Mesothelial cell of epicardium (in vitro differentiated cells): ENCODE data around the gene FAM161B. TPM values are rescaled to one million over a fixed set of nuclear protein-coding genes. Genes with fewer than 3 reads are reported as not detected.
"Not testable (repeated sequence)": the region's sequence is repeated elsewhere in the genome, so short reads cannot be mapped to it uniquely, and the experiment has no call there.

ENCODE experiments used
- DNase-seq, 2 experiments: peaks; one replicate each; pipeline ENCODE4 v3.0.0; 2021; ENCODE audit warnings: low spot score in 2 of 2; ENCODE audit not compliant: unreplicated experiment in 2 of 2
- H3K27ac Mint-ChIP-seq: 2 replicates; pipeline ENCODE4 v1.8.0; 2021; ENCODE audit warnings: mixed read lengths
- H3K27me3 Mint-ChIP-seq: 2 replicates; pipeline ENCODE4 v1.8.0; 2021; ENCODE audit warnings: low read depth, mixed read lengths
- H3K36me3 Mint-ChIP-seq: 2 replicates; pipeline ENCODE4 v1.8.0; 2021; ENCODE audit warnings: mixed read lengths
- H3K4me1 Mint-ChIP-seq: 2 replicates; pipeline ENCODE4 v1.8.0; 2021; ENCODE audit warnings: mixed read lengths
- H3K4me3 Mint-ChIP-seq: 2 replicates; pipeline ENCODE4 v1.8.0; 2021; ENCODE audit warnings: mild to moderate bottlenecking, moderate library complexity, mixed read lengths
- H3K9me3 Mint-ChIP-seq: 2 replicates; pipeline ENCODE4 v1.8.0; 2021; ENCODE audit warnings: mixed read lengths
- CTCF ChIP-seq: fragments of 200-600 bp; sonication (generic); IDR thresholded peaks from one replicate; pipeline ENCODE4 v1.5.0; 2021; ENCODE audit warnings: antibody characterized with exemption; ENCODE audit not compliant: unreplicated experiment
- total RNA-seq: library from RNA; stranded (reverse); gene quantifications from 3 replicates; pipeline ENCODE4 v1.2.1, GENCODE V29; 2021

Gene FAM161B
- total RNA-seq, 1 donor from 2014 or later = 5.3 TPM

GRCh38 chr14:73996731-73997107, 46.8 kb upstream of the FAM161B start:
- peaks cover 2% of the 10 kb centered on the region for H3K36me3 Mint-ChIP-seq

GRCh38 chr14:73995977-73996378, 46.1 kb upstream of the FAM161B start:
- Mint-ChIP-seq H3K4me3 (no peak overlapping the region), H3K9me3 (no peaks in the 10 kb centered on the region), H3K4me1 (no peaks in the 10 kb centered on the region), H3K36me3 (peaks cover 2% of the 10 kb centered on the region), H3K27ac (no peak overlapping the region), H3K27me3 (no peaks in the 10 kb centered on the region)
- no peak for TF ChIP-seq CTCF
- DNase-seq = no peak

More at GRCh38 chr14:73996731-73997107, 46.8 kb upstream of the FAM161B start:
- DNase-seq = no peak
- Mint-ChIP-seq H3K9me3 (no peaks in the 10 kb centered on the region), H3K4me3 (no peak overlapping the region), H3K27ac (no peak overlapping the region), H3K27me3 (no peaks in the 10 kb centered on the region), H3K4me1 (no peaks in the 10 kb centered on the region)
- TF ChIP-seq CTCF = no peak

- H3K27me3 Mint-ChIP-seq, H3K27ac Mint-ChIP-seq, H3K9me3 Mint-ChIP-seq, H3K4me1 Mint-ChIP-seq, DNase-seq, H3K36me3 Mint-ChIP-seq, H3K4me3 Mint-ChIP-seq: not testable (repeated sequence)
Observed at GRCh38 chr14:73994926-73995325, 45.0 kb upstream of the FAM161B start.

GRCh38 chr14:73991092-73991491, 41.2 kb upstream of the FAM161B start:
- Mint-ChIP-seq H3K4me1 (no peaks in the 10 kb centered on the region), H3K4me3 (no peak overlapping the region), H3K36me3 (peaks cover 14% of the 10 kb centered on the region), H3K27me3 (no peaks in the 10 kb centered on the region), H3K9me3 (no peaks in the 10 kb centered on the region), H3K27ac (no peak overlapping the region)
- DNase-seq = no peak
- TF ChIP-seq CTCF = no peak

GRCh38 chr14:73988656-73989055, 38.8 kb upstream of the FAM161B start:
- H3K4me3 Mint-ChIP-seq, H3K27me3 Mint-ChIP-seq, H3K27ac Mint-ChIP-seq, H3K4me1 Mint-ChIP-seq, DNase-seq, H3K9me3 Mint-ChIP-seq: not testable (repeated sequence)
- peaks cover 24% of the 10 kb centered on the region for H3K36me3 Mint-ChIP-seq

GRCh38 chr14:73988065-73988464, 38.2 kb upstream of the FAM161B start:
- TF ChIP-seq CTCF = no peak
- H3K36me3 Mint-ChIP-seq = peaks cover 24% of the 10 kb centered on the region
- no peaks in the 10 kb centered on the region for H3K4me1 Mint-ChIP-seq
- no peak overlapping the region for H3K4me3 Mint-ChIP-seq
- H3K27me3 Mint-ChIP-seq = no peaks in the 10 kb centered on the region
- no peak overlapping the region for H3K27ac Mint-ChIP-seq
- DNase-seq = no peak
- H3K9me3 Mint-ChIP-seq = no peaks in the 10 kb centered on the region

- Mint-ChIP-seq H3K9me3 (no peaks in the 10 kb centered on the region), H3K36me3 (peaks cover 4% of the 10 kb centered on the region), H3K4me3 (no peak overlapping the region), H3K27ac (no peak overlapping the region), H3K27me3 (no peaks in the 10 kb centered on the region), H3K4me1 (no peaks in the 10 kb centered on the region)
- no peak for TF ChIP-seq CTCF
- DNase-seq = no peak
Observed at GRCh38 chr14:73977896-73978295, 28.0 kb upstream of the FAM161B start.
